Inflammatory macrophage (primary cell): ENCODE measurements around the gene DPH7.
A peak's percentile ranks its signal among the peaks of the same experiment; 100 is the strongest.
"Not testable (repeated sequence)": the region's sequence is repeated elsewhere in the genome, so short reads cannot be mapped to it uniquely, and the experiment has no call there.

Experiments used
- DNase-seq, 2 donors: peaks; one replicate each; pipeline ENCODE4 v3.0.0-alpha.2; 2020 to 2022

DPH7 gene

GRCh38 chr9:137606005-137606621, 27.4 kb upstream of the DPH7 start:
- no peak for DNase-seq

GRCh38 chr9:137605121-137606004, 26.6 kb upstream of the DPH7 start, which contains the start of gene ARRDC1:
TSS of gene ARRDC1 (plus strand) at chr9:137605686. CDS start at chr9:137605718, 32 bp downstream.
- DNase-seq = peak; percentile 95 to 97

DNA sequence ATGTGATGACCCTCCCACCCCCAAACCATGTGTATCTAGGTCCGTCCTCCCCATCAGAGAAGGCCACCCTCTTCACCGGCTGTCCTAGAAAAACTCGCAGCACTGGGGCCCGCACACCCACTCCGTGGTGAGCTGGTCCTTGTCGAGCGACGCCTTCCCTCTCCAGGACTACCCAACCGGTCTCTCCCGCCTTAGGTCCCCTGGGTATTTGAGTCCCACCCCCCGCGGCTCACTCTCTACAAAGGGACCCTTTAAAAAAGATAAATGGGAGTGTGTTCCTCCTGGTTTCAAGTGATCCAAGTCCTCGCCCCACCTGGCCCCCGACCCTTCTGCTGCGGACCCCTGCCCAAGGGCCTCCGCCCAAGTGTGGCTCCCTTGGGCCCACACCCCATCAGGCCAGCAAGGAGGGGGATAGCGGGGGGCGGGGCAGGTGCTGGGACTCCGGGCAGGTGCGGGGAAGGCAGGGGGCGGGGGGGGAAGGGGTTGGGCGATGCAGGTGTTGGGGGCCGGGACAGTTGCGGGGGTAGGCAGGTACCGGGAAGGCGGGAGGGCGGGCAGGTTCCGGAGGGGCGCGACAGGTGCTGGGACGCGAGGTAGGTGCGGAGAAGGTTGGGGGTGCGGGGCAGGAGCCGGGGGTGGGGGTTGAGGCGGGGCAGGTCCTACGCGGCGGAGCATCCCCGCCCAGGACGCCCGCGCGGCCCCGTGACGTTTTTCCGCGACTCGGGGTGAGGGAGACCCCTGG, 25.8 kb upstream of the DPH7 start:
- no peak for DNase-seq

- no peak for DNase-seq
Observed at GRCh38 chr9:137603879-137604278, 25.2 kb upstream of the DPH7 start.

- peak; percentile 54 to 64 for DNase-seq
Observed at GRCh38 chr9:137602661-137603060, 23.9 kb upstream of the DPH7 start.

DNA sequence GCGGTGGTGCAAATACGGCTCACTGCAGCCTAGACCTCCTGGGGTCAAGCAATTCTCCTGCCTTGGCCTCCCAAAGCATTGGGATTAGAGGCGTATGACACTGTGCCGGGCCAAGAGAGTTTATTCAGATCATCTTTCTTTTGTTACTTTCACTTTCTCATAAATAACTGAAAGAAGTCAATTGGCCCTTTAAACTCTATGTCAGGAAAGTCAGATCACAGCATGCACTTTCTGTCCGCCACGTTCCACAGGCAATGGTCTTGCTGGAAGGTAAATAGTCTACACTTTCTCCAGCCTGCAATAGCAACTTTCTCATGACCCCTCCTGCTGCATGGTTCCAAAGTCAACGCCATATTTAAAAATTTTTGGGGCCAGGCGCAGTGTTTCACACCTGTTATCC, 20.2 kb upstream of the DPH7 start:
- DNase-seq = no peak

- DNase-seq = not testable (repeated sequence)
Observed at GRCh38 chr9:137596577-137596976, 17.9 kb upstream of the DPH7 start.

DNA sequence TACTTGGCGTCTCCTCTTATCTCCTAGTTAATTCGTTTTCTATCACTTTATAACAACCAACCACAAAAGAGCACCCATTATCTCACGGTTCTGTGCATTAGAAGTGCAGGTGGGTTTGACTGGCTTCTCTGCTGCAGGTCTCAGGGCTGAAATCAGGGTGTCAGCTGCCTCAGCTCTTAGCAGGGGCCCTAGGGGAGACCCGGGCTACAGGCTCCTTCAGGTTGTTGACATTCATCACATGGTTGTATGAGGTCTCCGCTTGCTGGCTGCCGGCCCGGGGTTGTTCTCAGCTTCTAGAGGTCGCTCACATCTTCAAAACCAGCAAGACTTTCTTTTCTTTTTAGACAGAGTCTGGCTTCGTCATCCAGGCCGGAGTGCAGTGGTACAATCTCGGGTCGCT, 14.5 kb upstream of the DPH7 start:
- DNase-seq = no peak

GRCh38 chr9:137592767-137593166, 14.0 kb upstream of the DPH7 start:
- peak; percentile 33 to 54 for DNase-seq

DNA sequence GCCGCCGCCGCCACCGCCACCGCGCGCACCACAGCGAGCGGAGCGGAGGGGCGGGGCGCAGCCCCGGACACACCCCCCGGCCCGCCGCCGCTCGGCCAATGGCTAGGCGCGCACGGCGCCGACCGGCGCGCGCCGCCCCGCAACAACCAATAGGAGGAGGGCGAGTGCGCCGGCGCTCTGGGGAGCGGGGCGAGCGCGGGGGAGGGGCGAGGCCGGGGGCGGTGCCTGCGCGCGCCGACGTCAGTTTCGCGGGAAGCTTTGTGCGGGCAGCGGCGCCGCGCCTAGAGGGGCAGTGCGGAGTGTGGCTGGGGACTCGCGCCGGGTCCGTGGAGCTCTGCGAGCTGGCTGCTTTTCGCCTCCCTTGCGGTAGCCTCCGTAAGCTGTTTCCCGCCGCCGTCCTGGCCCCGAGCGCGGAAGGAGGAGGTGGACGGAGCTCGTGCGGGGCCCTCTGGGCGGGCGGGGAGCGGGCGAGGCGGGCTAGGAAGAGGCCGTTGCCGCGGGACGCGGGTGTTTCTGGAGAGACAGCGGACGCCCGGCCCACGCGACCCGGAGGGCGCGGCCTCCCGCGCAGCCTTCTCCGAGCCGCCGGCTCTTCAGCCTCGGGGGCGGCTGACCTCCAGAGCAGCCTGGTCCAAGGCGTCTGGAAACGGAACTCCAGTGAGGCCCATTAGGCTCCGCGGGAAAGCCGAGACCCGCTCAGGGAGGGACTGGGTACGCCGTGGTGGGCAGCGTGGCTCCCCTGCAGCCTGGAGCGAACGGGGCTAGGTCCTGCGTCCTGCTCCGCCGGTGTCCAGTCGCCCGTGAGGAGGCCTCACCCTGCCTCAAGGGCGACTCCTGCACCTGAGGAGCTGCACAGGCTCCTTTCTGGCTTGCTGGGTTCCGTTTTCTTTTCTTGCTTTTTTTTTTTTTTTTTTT, 12.0 kb upstream of the DPH7 start, which contains the start of gene ZMYND19:
TSS of gene ZMYND19 (minus strand) at position 44 of the 915 bp plus-strand sequence. CDS start 249 bp downstream, outside the sequence.
- peak; percentile 89 to 94 for DNase-seq

DNA sequence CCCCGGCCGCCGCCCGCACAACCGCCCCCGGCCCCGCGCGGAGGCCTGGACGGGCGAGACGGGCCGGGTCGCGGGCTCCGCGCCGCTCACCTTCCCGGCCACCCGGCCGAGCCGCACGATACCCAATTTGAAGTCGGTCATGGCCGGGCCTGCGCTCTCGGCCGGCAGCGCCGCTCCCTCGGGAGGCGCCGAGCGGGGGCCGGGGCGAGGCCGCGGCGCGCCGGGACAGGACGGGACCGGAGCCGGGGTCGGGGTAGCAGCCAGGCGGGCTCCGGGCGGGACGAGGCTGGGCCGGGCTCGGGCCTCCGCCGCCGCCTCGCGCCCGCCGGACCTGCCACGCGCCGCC, 11.4 kb upstream of the DPH7 start:
- no peak for DNase-seq

GRCh38 chr9:137589441-137590122, 10.9 kb upstream of the DPH7 start:
- DNase-seq = peak in 1 of 2 donors; percentile 8

DNA sequence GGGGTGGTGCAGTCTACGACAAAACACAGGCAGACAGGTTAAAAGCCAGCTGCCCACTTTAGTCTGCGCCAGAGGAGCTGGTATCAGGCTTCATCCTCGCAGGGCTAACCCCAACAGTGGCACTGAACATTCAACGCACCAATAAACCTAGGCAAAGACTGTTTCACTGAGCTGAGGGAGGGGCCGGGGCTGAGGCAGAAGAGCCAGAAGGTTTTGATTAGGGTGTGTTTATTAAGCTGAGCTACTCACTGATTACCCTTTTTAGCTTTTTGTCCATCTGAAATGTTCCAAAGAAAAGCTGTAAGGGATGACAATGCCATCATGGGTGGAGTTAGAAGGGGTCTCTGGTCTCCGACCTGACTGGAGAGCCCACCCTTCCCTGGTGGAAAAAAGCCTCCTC, 10.2 kb upstream of the DPH7 start:
- DNase-seq = no peak

- no peak for DNase-seq
Observed at GRCh38 chr9:137588311-137588710, 9.6 kb upstream of the DPH7 start.

- no peak for DNase-seq
Observed at GRCh38 chr9:137586854-137587253, 8.1 kb upstream of the DPH7 start.

GRCh38 chr9:137583957-137584356, 5.2 kb upstream of the DPH7 start:
- DNase-seq = no peak

DNA sequence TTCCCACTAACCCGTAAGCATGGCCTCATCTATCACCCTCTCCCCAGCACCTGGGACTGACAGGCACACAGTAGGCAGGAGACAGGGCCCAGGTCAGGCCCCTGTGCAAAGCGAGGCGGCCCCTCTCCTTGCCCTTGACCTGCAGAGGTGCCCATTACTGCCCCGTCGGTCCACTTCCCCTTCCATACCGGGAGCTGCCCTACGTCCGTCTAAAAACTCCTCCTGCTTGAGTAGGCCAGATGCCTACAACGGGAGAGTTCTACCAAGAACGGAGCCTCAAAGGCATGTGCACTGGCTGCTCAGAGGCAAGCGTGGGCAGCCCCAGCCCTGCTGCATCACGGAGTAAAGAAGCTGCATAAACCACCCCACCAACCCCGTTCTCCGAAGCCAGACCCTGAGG, 4.6 kb upstream of the DPH7 start:
- no peak for DNase-seq

GRCh38 chr9:137582286-137582860, 3.6 kb upstream of the DPH7 start:
- DNase-seq = peak; percentile 21 to 27

- DNase-seq = no peak
Observed at GRCh38 chr9:137581361-137582285, 2.9 kb upstream of the DPH7 start.

DNA sequence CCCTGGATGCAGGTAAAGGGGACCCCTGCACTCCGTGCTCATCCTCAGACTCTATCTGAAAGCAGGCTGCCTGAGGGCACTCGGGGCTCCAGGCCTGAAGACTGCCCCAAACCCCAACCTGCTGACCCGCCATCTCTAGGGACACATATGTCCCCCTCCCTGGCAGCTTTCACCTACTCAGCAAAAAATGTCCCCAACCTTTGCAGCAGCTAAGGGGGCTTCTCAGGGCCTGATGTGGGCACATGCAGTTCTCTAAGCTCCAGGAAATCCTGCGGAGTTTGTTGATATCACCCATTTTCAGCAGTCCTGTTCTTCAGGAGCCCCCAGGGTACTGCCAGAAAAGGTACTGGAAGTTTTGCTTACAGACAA, 2.2 kb upstream of the DPH7 start:
- no peak for DNase-seq
